Activated naive CD4-positive, alpha-beta T cell treated with anti-CD3 and anti-CD28 coated beads, Interleukin-2, amount 50 U/mL, for 72 hours (primary cell): ENCODE results near the gene FAS. TPM values are rescaled to one million over a fixed set of nuclear protein-coding genes. Genes with fewer than 3 reads are reported as not detected.
A peak's percentile ranks its signal among the peaks of the same experiment; 100 is the strongest.

Source experiments
- ATAC-seq, 2 donors: fragments of 150-1000 bp; cut with Tn5 transposase; 2 replicates each; pipeline ENCODE4 v1.10.0; 2021; ENCODE audit warnings: mild to moderate bottlenecking in 2 of 2, moderate library complexity in 2 of 2
- DNase-seq, 2 donors: peaks; one replicate each; pipeline ENCODE4 v3.0.0; 2021 to 2022; ENCODE audit warnings: low spot score in 2 of 2
- H3K27ac Mint-ChIP-seq, 2 donors: one replicate each; pipeline ENCODE4 v1.8.0; 2022; ENCODE audit warnings: mild to moderate bottlenecking in 2 of 2, mixed read lengths in 2 of 2
- H3K36me3 Mint-ChIP-seq, 2 donors: one replicate each; pipeline ENCODE4 v1.8.0; 2022; ENCODE audit warnings: mixed read lengths in 2 of 2
- H3K9me3 Mint-ChIP-seq, 2 donors: one replicate each; pipeline ENCODE4 v1.8.0; 2022; ENCODE audit warnings: mixed read lengths in 2 of 2
- total RNA-seq, 2 donors: library from RNA; stranded (reverse); gene quantifications; one replicate each; pipeline ENCODE4 v1.2.3, GENCODE V29; 2022

FAS gene
- total RNA-seq, 2 donors from 2014 or later, result 45.5 to 72.8 TPM

DNA sequence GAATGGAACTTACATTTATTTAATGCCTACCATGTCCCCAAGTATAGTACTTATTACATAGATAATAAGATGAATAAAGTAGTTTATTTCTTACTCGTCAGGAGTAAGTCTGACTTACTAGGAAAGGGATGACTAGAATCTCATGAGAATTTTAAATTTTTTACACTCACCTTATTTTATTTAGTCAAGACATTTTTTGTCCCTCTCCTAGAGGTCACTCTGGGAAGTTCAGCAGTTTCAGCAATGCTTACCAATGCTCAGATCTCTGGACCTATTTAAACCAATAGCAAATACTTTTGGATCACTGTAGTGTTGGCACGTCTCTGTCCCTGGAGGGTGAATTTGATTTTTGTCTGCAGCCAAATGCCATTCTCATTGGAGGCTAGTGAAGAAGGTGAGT, 27.3 kb upstream of the FAS start:
- no peak for DNase-seq
- Mint-ChIP-seq H3K27ac (no peak overlapping the region), H3K36me3 (no peaks in the 10 kb centered on the region), H3K9me3 (no peaks in the 10 kb centered on the region)
- ATAC-seq, result no peak

DNA sequence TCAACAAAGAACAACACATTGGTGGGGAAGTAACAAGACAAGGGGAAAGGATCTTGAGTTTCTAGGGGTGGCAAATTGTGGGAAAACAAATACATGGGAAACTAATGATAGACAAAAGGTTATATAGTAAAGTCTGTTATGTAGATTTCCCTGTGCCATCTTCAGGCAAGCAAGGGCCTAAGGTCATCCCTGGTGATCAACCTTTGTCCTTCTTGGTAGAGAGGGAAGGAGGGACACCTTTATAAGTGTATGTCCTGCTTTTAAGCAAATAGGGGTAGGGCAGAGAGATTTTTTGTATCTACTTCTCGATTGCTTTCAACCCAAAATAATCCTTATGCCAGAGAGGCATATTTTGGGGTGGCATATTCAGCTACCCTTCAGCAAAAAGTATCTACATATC, 26.2 kb upstream of the FAS start:
- ATAC-seq (no peak), DNase-seq (no peak)
- Mint-ChIP-seq H3K27ac (no peak overlapping the region), H3K36me3 (no peaks in the 10 kb centered on the region), H3K9me3 (no peaks in the 10 kb centered on the region)

DNA sequence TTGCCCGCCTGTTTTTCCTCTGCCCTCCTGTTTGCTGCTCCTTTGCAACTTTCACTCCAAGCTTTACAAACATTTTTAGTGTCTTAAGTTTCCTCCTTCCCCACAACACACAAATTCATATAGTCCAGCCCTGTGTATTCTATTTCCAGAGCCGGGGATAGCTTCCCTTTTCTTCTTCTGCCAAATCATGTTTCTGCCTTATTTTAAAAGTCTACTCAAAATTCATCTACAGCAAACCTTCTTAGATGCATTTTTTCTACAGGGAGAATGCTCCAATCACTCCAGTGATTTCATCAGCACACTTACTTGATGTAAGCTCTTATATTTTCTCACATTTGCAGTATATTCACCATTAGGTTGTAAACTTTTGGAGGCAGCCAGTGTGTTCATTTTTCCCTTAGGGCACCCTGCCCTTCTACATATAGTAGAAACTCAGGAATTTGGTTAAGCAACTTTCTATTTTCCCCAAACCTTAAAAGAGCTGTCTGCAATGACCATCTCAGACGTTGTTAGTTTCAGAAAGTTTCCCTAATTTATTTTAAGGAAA, 25.7 kb upstream of the FAS start:
- Mint-ChIP-seq H3K27ac (no peak overlapping the region), H3K9me3 (no peaks in the 10 kb centered on the region), H3K36me3 (no peaks in the 10 kb centered on the region)
- DNase-seq, result no peak
- ATAC-seq, result no peak

DNA sequence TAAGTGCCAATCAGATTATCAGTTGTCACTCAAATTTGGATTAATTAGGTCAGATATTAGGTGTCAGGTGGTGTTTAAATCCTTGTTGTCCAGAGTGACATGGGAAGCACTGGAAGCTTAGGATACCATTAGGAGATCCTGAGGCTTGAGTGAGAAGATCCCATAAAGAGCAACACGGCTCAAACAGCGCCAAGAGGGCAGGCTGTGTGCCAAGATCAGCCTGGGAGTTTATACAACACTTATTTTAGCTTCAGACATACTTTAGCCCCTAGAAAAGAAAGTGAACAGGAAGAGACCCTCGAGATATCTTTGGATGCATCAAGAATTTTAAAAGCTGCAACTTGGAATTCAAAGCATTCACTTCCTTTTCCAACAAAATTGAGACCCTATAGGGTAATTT, 23.8 kb upstream of the FAS start:
- Mint-ChIP-seq H3K9me3 (no peaks in the 10 kb centered on the region), H3K27ac (no peak overlapping the region), H3K36me3 (no peaks in the 10 kb centered on the region)
- DNase-seq (no peak), ATAC-seq (no peak)

DNA sequence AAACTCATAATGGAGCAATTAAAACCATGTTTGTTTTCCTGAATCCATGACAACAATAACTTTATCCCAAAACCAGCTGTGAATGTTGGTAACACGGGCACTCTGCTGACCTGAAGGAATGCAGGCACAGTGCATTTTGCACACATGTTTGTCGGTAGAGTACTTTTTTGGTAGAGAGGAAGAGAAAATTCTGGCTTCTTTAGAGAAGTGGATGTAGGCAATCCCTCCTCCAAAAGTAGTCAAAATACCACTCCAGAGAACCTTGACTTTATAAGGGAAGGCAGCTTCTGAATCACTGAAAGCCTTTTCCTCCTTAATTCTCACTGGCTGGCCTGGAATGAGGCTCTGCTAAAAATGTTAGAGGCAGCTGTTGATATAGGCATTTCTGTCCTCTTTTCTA, 22.2 kb upstream of the FAS start:
- no peak for DNase-seq
- H3K36me3 Mint-ChIP-seq, result no peaks in the 10 kb centered on the region
- H3K9me3 Mint-ChIP-seq, result no peaks in the 10 kb centered on the region
- ATAC-seq, result no peak
- H3K27ac Mint-ChIP-seq, result no peak overlapping the region

DNA sequence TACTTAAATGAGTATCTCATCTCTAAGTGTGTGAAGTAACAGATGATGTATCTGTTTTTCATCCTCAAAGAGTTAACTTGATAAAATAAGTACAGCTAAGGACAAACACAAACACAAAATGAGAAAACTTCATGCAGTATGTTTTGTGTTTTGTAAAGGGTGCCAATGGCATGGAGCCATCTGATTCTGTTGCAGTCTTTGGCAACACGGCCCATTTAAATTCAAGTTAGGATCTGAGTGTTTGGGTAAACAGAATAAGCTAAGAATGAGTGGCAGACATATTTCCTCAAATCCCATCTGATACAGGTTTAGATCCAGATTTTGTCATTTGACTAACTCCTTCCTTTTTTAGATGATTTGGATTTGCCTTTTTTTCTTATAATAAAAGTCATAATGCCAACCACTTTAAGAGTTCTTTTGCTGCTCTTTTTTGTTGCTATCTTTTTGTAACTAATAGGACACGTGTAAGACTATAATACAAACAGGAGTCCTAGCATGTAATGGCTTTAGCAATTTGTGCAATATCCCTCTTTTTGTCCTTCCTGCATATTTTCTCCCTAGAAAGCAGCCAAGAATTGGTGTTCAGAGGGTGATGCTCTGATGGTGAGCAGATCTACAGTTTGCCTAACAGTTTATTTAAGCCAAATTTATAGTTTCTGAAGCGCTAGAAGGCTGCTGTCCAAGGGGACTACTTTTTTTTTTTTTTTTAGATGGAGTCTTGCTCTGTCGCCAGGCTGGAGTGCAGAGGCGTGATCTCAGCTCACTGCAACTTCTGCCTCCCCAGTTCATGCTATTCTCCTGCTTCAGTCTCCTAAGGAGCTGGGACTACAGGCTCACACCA, 19.2 kb upstream of the FAS start:
- H3K9me3 Mint-ChIP-seq, result no peaks in the 10 kb centered on the region
- H3K27ac Mint-ChIP-seq, result no peak overlapping the region
- ATAC-seq (no peak), DNase-seq (no peak)
- H3K36me3 Mint-ChIP-seq, result peaks cover 0 to 6% of the 10 kb centered on the region in 2 donors

DNA sequence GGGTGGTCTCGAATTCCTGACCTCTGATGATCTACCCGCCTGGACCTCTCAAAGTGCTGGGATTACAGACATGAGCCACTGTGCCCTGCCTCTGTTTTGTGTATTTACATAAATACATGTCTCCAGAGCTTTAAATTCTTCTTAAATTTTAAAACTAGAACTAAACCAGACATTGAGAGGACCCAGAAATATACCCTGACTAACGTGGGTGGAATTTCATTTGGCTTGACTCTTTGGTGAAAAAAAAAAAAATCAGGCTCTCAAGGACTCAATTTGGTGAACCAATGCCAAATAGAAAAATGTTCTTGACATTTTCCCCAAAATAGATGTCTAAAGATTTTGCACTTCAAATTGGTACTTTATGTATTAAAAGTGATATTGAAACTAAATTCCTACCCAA, 16.6 kb upstream of the FAS start:
- DNase-seq, result no peak
- H3K9me3 Mint-ChIP-seq, result no peaks in the 10 kb centered on the region
- H3K36me3 Mint-ChIP-seq, result peaks cover 0 to 6% of the 10 kb centered on the region in 2 donors
- ATAC-seq, result no peak
- H3K27ac Mint-ChIP-seq, result no peak overlapping the region

DNA sequence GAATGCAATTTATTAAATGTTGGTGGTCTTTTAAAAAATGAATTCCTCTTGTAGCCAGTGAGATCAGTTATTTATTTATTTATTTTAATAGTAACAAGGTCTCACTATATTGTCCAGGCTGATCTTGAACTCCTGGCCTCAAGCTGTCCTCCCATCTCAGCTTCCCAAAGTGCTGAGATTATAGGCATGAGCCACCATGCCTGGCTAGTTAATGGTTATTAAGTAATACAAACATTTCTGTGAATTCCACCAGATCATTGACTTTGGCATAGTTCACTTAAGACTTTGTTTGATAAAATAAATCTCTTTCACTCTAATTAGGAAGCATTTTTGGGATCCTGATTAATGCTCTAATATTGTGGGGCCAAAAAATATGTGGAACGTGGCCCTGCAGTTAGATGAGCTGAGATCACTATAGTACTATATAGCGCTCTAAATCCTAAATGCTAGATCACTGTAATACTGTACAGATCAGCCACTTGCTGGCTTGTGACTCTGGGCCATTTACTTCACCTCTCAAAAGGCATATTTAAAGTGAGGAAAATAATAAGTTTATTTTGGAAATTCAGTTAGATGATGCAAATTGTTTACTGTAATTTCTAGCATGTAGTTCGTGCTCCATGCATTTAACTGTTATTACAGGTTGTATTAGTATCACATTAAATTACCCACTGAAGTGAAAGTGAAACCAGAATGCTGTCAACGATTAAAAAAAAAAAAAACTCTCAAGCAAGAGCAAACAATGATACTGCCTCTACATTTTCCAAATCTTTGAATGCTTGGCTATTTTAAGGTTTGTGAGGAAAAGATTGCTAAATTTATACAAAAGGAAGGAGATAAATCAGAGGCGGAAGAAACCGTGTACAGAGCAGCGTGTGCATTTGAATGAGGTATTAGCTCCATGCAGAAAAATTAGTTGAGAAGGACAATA, 15.9 kb upstream of the FAS start:
- DNase-seq (no peak), ATAC-seq (peak in 1 of 2 donors; percentile 62)
- peak overlapping the region; percentile 85 to 88 for H3K27ac Mint-ChIP-seq
- no peaks in the 10 kb centered on the region for H3K9me3 Mint-ChIP-seq
- peaks cover 0 to 6% of the 10 kb centered on the region in 2 donors for H3K36me3 Mint-ChIP-seq

DNA sequence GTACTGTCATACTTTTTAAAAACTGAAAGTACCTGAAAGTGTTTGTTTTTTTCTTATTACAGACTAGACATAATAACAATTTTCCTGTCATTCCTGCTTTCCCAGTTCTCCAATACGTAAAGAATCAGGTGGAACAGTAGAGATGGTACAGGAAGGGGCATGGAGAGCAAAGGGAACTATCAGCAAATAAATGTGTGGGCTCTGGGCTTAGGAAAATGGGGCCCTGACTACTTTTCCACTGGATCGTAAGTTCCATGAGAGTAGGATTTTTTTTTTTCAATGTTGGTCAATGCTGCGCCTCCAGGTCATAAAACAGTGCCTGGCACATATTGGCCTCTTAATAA, 15.2 kb upstream of the FAS start:
- no peaks in the 10 kb centered on the region for H3K9me3 Mint-ChIP-seq
- ATAC-seq (no peak), DNase-seq (no peak)
- peak overlapping the region; percentile 10 to 88 for H3K27ac Mint-ChIP-seq
- peaks cover 0 to 6% of the 10 kb centered on the region in 2 donors for H3K36me3 Mint-ChIP-seq

DNA sequence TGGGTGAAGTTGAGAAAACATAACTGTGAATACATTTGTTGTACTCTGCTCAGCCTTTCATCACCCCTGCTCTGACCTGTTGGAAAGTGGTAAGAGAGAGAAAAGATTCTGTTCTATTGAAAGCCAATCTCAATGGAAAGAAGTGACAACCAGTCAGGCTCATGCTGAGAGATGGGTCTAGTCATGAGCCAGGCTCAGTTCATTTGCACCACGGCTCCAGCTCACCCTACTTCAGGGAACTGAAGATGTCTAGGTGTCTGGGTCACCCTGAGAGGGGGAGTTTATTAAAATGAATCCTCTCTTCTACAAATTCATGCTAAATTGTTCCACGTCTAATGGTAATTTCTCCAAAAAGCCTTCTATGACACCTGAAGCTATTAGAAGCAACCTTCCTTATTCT, 12.1 kb upstream of the FAS start:
- Mint-ChIP-seq H3K36me3 (peaks cover 0 to 6% of the 10 kb centered on the region in 2 donors), H3K27ac (no peak overlapping the region), H3K9me3 (no peaks in the 10 kb centered on the region)
- ATAC-seq (peak in 1 of 2 donors; percentile 22), DNase-seq (no peak)

DNA sequence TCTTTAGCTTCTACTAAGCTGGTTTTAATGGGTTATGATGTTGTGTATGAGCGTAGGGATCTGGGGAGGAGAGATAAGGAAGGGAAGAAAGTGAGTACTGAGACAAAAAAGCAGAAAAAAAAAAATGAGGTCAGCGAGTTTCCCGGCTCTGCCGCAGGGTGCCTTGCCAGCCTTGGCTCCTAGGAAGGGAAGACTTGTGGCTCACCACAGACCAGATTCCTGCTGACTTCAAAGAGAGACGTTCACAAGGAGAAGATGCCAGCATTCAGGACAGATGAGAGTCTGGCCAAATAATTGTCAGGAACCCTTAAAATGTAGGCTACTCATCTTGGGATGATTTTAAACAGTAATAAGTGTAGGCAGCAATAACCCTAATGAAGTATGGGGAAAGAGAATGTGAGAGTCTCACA, 11.4 kb upstream of the FAS start:
- H3K27ac Mint-ChIP-seq, result no peak overlapping the region
- DNase-seq, result no peak
- H3K9me3 Mint-ChIP-seq, result no peaks in the 10 kb centered on the region
- no peak for ATAC-seq
- H3K36me3 Mint-ChIP-seq, result peaks cover 0 to 6% of the 10 kb centered on the region in 2 donors

DNA sequence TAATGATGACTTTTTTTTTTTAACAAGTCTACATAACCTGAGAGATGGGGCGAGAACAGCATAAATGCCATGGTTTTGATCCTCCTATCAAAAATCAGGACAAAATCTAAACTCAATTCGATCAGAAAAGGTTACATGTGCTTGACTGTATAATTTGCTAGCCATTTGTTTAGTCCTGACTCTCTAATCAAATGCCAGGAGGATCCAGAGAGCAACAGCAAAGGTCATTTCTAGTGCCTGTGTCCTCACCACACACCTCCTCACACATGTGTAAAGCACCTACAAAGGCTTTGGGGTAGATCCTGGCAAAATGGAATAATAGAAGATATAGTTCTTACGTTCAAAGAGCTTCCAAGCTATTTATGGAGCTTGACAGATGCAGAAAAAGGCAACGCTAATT, 11.0 kb upstream of the FAS start:
- peaks cover 0 to 6% of the 10 kb centered on the region in 2 donors for H3K36me3 Mint-ChIP-seq
- DNase-seq, result no peak

DNA sequence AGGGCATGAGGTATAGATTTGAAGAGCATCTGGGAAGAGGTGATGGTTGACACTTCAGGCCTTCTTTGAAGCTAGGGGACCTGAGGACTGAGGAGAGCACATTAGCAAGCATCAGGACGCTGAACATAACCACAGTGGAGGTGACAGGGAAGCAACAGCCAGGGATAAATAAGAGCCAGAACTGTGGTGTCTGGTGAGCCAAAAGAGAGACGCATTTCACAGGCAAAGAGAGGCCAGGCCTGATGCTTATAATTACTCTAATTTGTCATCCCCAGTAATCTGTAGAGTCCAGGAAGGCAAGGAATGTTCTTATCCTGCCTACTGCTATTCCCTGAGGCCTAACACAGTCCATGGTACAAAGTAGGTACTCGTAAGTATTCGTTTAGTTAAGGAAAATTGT, 10.4 kb upstream of the FAS start:
- Mint-ChIP-seq H3K9me3 (no peaks in the 10 kb centered on the region), H3K36me3 (peaks cover 0 to under 1% of the 10 kb centered on the region in 2 donors), H3K27ac (no peak overlapping the region)
- no peak for ATAC-seq
- no peak for DNase-seq

More for the DNA sequence above, 11.0 kb upstream of the FAS start:
- Mint-ChIP-seq H3K9me3 (no peaks in the 10 kb centered on the region), H3K27ac (no peak overlapping the region)
- no peak for ATAC-seq

DNA sequence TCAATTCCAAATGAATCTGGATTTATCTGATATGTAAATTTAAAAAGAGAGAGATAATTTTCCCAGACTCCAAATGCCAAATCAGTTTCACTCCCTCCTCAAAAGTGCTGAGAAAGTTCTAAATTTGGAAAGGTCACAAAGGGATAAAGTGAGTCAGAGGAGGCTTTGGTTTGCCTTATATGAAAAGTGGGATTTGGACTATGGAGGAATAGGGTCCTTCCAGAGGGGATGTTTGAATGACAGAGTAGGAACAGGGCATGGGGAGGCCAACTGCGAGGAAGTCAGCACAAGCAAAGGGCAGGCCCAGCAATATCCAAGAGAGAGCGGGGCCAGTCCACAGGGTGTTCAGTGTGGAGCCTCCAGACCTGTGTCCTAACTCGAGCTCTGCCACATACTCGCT, 9.8 kb upstream of the FAS start:
- DNase-seq, result no peak
- Mint-ChIP-seq H3K9me3 (no peaks in the 10 kb centered on the region), H3K27ac (no peak overlapping the region), H3K36me3 (no peaks in the 10 kb centered on the region)
- no peak for ATAC-seq

DNA sequence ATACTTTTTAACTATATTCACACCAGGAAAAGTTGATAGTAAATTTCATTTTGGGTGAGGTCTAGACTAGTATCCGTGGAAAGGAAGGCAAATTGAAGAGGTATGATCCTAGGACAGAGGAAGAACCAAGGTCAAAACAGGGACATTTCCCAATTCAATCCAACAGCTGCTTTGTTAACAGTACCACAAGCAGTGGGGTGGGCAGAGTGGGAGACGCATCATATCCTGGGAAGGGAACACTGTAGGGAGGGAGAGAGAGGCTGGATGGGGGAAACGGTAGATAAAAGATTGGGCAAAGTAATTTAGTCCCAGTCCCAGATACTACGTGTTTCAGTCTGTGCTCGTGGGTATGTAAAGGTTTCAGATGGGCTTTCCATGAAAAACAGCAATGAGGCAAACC, 9.2 kb upstream of the FAS start:
- no peak for DNase-seq
- peaks cover 2 to 3% of the 10 kb centered on the region in 2 donors for H3K9me3 Mint-ChIP-seq
- peaks cover 3% of the 10 kb centered on the region in 2 donors for H3K36me3 Mint-ChIP-seq
- H3K27ac Mint-ChIP-seq, result no peak overlapping the region
- no peak for ATAC-seq

DNA sequence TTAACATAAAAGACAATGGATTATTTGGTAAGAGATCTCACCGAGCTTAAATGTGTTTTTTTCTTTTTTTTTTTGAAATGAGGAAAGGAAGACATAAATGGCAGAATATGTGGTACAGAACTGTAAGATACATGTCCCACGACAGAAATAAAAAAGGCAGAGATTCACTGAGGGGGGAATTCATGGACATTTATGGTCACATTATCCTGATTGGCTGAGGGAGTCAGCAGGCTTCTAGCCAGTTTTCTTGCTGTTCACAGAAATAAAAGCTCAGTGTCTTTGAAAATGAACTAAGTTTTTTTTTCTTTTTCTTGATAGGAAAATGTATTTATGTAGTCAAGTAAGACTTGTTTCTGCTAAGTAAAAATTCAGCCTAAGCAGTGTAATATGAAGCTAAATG, 8.2 kb upstream of the FAS start:
- peaks cover 4 to 5% of the 10 kb centered on the region in 2 donors for H3K9me3 Mint-ChIP-seq
- H3K36me3 Mint-ChIP-seq, result peaks cover 5% of the 10 kb centered on the region in 2 donors
- no peak overlapping the region for H3K27ac Mint-ChIP-seq
- ATAC-seq, result no peak
- no peak for DNase-seq

DNA sequence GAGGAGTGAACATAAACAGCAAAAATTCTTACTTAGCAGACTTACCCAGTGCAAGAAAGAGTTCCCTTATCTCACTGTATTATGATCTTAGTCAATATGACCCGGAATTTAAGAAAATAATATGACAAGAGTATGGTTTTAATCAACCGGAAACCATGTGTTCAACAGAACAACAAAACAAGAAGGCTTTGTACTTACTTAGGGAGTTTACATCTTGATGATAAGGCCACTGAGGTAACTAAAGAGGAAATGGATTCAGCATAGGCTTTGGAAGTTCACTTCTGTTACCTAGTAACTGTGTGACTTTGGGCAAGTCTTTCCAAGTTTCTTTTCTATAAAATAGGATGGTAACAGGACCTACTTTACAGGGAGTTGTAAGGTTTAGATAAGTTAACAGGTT, 7.4 kb upstream of the FAS start:
- Mint-ChIP-seq H3K9me3 (peaks cover 4 to 5% of the 10 kb centered on the region in 2 donors), H3K36me3 (peaks cover 5 to 9% of the 10 kb centered on the region in 2 donors), H3K27ac (no peak overlapping the region)
- ATAC-seq (no peak), DNase-seq (no peak)
